GM19328 (cell line): ENCODE measurements around the gene TBC1D3I.
"Not testable (repeated sequence)": the region's sequence is repeated elsewhere in the genome, so short reads cannot be mapped to it uniquely, and the experiment has no call there.

Experiments used
- ATAC-seq: cut with Tn5 transposase; IDR thresholded peaks from one replicate; pipeline ENCODE4 v1.9.1; 2021; ENCODE audit warnings: mild to moderate bottlenecking, moderate library complexity; ENCODE audit not compliant: unreplicated experiment

TBC1D3I gene

GRCh38 chr17:36207383-36207782 is 57.0 kb downstream of the TBC1D3I start:
- ATAC-seq, result not testable (repeated sequence)

GRCh38 chr17:36206486-36206821 is 57.9 kb downstream of the TBC1D3I start:
- ATAC-seq, result not testable (repeated sequence)

GRCh38 chr17:36205637-36206485 is 58.5 kb downstream of the TBC1D3I start:
- ATAC-seq, result no peak

GRCh38 chr17:36204724-36205500 is 59.5 kb downstream of the TBC1D3I start:
- no peak for ATAC-seq
